SH-SY5Y (cell line): ENCODE results near the gene PRRX2.

Experiments
- GATA2 ChIP-seq: IDR thresholded peaks from 2 replicates; pipeline ENCODE4 v1.6.1; 2011; ENCODE audit warnings: mild to moderate bottlenecking, low read depth, low read length
- GATA3 ChIP-seq: IDR thresholded peaks from 2 replicates; pipeline ENCODE4 v1.6.1; 2011; ENCODE audit warnings: low read depth, mild to moderate bottlenecking, low read length, moderate library complexity

DNA sequence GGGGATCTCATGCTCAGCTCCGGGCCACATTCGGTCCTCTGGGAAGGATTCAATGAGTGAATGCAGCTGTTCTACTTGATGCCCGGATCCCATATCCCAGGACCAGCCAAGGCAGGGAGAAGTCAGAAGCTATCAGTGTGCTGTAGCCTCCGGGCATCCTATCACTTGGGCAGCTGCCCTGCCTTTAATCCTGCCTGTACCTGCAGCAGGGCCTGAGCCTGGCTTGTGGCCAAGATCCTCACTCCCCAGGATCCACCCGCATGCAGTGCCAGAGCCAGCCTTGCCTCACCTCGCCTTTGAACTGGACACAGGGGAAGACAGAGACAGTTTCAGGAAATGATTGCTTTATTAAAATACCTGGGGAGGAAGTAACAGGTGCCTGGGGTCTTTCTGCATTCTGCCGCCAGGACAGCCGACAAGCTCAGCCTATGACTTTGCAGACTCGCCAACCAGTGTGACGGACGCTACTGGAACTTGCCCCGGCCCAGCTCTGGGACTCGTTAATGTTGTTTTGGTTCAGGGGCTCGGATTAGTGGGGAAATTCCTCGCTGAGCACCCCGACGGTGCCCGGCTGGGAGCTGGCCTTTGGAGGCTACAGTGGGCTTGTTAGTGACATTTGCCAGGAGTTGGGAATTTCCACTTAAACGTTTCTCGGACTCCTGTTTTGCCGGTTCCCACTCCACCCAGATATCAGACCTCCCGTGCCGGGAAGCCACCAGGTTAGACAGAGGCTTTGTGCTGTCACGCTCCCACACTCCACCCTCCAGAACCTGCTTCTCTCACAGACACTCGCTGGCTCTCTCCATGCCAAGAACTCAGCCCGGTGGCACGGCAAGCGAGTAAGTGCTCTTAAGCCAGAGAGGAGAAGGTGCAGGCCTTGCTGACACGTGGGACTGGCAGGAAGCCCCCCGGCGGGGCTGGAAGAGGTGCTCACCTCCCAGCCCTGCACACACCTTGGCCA is 86.7 kb downstream of the PRRX2 start:
- TF ChIP-seq GATA3 (no peak), GATA2 (no peak)
